Measurements from ENCODE around the gene NDST4. TPM values are rescaled to one million over a fixed set of nuclear protein-coding genes. Genes with fewer than 3 reads are reported as not detected.
A peak's percentile ranks its signal among the peaks of the same experiment; 100 is the strongest.

The NDST4 gene
- total RNA-seq (not detected), polyA plus RNA-seq (ENCODE audit: insufficient read depth, low read depth, low replicate concordance) (not detected)
- long read RNA-seq, donor 1: 0 reads
- long read RNA-seq, donor 2: 0 reads
- long read RNA-seq, donor 3: 0 reads
- long read RNA-seq, donor 4: 0 reads
- long read RNA-seq, donor 5: 0 reads
- long read RNA-seq, donor 6: 0 reads
- long read RNA-seq, donor 7: 0 reads
- long read RNA-seq, donor 8: 0 reads
- long read RNA-seq, donor 9: 0 reads
- long read RNA-seq, donor 10: 0 reads

- DNase-seq (peak in 4 of 5 donors; percentile 46 to 87 (median 72)), FAIRE-seq (no peak)
- Histone ChIP-seq H3K9me3 (ENCODE audit: control insufficient read depth in 2 of 3, insufficient read depth in 1 of 3, low read length in 3 of 3) (no peaks in the 10 kb centered on the region), H3K36me3 (ENCODE audit: control insufficient read depth in 2 of 3, insufficient read depth in 3 of 3, low read length in 3 of 3) (no peaks in the 10 kb centered on the region), H3K27ac (ENCODE audit: low read depth in 2 of 2, low read length in 2 of 2) (no peak within 1 kb of the TSS), H3K4me1 (ENCODE audit: control insufficient read depth in 2 of 3, insufficient read depth in 2 of 3, low read depth in 1 of 3, low read length in 3 of 3) (no peaks in the 10 kb centered on the region), H3K27me3 (ENCODE audit: control insufficient read depth, insufficient read depth, low read length) (no peaks in the 10 kb centered on the region), H3K4me3 (ENCODE audit: low read length in 3 of 3) (peak within 1 kb of the TSS in 1 of 3 donors; percentile 59), H3K9ac (ENCODE audit: low read length in 3 of 3) (peak within 1 kb of the TSS in 1 of 3 donors; percentile 12)
- intact Hi-C loops (cut with DNase I): no loop called here
- no peak for TF ChIP-seq CTCF (IDR thresholded peaks at IDR 0.05; ENCODE audit: borderline replicate concordance, extremely low read depth, insufficient read depth)
These were observed at the start of gene NDST4 for GRCh38 chr4:115113506-115114106. Gene NDST4, minus strand, starts transcription at chr4:115113620. Its CDS starts 36,584 bp downstream, at chr4:115077036.

GRCh38 chr4:115159141-115159540 is 45.7 kb upstream of the NDST4 start:
- FAIRE-seq (no peak), DNase-seq (no peak)
- Histone ChIP-seq H3K27ac (ENCODE audit: low read depth in 2 of 2, low read length in 2 of 2) (no peak overlapping the region), H3K4me3 (ENCODE audit: low read length in 3 of 3) (no peak overlapping the region), H3K9ac (ENCODE audit: low read length in 3 of 3) (no peak overlapping the region), H3K27me3 (ENCODE audit: control insufficient read depth, insufficient read depth, low read length) (no peaks in the 10 kb centered on the region), H3K4me1 (ENCODE audit: control insufficient read depth in 2 of 3, insufficient read depth in 2 of 3, low read depth in 1 of 3, low read length in 3 of 3) (no peaks in the 10 kb centered on the region), H3K36me3 (ENCODE audit: control insufficient read depth in 2 of 3, insufficient read depth in 3 of 3, low read length in 3 of 3) (no peaks in the 10 kb centered on the region), H3K9me3 (ENCODE audit: control insufficient read depth in 2 of 3, insufficient read depth in 1 of 3, low read length in 3 of 3) (no peaks in the 10 kb centered on the region)
- TF ChIP-seq CTCF (IDR thresholded peaks at IDR 0.05; ENCODE audit: borderline replicate concordance, extremely low read depth, insufficient read depth): no peak
- intact Hi-C loops (cut with DNase I): no loop called here

- no peak for FAIRE-seq
- H3K9me3 ChIP-seq (ENCODE audit: control insufficient read depth in 2 of 3, insufficient read depth in 1 of 3, low read length in 3 of 3): no peaks in the 10 kb centered on the region
- no peak for TF ChIP-seq CTCF (IDR thresholded peaks at IDR 0.05; ENCODE audit: borderline replicate concordance, extremely low read depth, insufficient read depth)
- no peaks in the 10 kb centered on the region for H3K4me1 ChIP-seq (ENCODE audit: control insufficient read depth in 2 of 3, insufficient read depth in 2 of 3, low read depth in 1 of 3, low read length in 3 of 3)
- H3K9ac ChIP-seq (ENCODE audit: low read length in 3 of 3): no peak overlapping the region
- intact Hi-C loops (cut with DNase I): no loop called here
- no peak for DNase-seq
- H3K4me3 ChIP-seq (ENCODE audit: low read length in 3 of 3): no peak overlapping the region
- H3K27me3 ChIP-seq (ENCODE audit: control insufficient read depth, insufficient read depth, low read length): no peaks in the 10 kb centered on the region
- no peaks in the 10 kb centered on the region for H3K36me3 ChIP-seq (ENCODE audit: control insufficient read depth in 2 of 3, insufficient read depth in 3 of 3, low read length in 3 of 3)
- no peak overlapping the region for H3K27ac ChIP-seq (ENCODE audit: low read depth in 2 of 2, low read length in 2 of 2)
These were observed 44.9 kb upstream of the NDST4 start for GRCh38 chr4:115158296-115158695.

Measured in kidney (tissue), 22 donors.